GM12891 (cell line): ENCODE data around the gene CBLC.

Source experiments
- POLR2A ChIP-seq: IDR thresholded peaks from 2 replicates; pipeline ENCODE4 v1.6.1; 2011; ENCODE audit warnings: low read depth, low read length, control low read depth
- SPI1 ChIP-seq: IDR thresholded peaks from 2 replicates; pipeline ENCODE4 v1.6.1; 2011; ENCODE audit warnings: low read depth, low read length, control low read depth
- TAF1 ChIP-seq: IDR thresholded peaks from 2 replicates; pipeline ENCODE4 v1.6.1; 2011; ENCODE audit warnings: low read depth, low read length, control low read depth

DNA sequence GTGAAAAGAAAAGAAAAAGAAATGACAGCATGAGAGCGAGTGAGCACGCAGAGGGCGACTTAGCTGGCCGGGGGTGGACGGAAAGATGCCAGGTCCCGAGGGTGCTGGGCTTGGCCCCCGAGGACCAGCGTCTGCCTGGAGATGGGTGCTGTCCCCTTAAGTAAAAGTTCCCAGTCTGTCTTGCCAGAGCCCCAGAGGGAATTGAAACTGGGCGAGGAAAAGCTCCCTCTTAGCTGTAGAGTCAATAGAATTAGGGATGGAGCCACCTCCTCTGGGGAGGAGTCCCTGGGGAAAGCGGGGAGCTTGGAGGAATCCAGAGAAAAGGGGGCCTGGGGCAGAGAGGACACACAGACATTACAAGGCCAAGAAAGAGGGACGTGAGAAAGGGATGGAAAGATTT is 44.5 kb downstream of the CBLC start:
- no peak for TF ChIP-seq TAF1
- TF ChIP-seq POLR2A, result no peak
- TF ChIP-seq SPI1, result no peak
